Measurements from ENCODE around the gene AGBL4. TPM values are rescaled to one million over a fixed set of nuclear protein-coding genes. Genes with fewer than 3 reads are reported as not detected.

AGBL4 gene
- total and polyA plus RNA-seq, 7 donors, result 0.09 to 0.36 (median 0.16) TPM; not detected in 4

DNA sequence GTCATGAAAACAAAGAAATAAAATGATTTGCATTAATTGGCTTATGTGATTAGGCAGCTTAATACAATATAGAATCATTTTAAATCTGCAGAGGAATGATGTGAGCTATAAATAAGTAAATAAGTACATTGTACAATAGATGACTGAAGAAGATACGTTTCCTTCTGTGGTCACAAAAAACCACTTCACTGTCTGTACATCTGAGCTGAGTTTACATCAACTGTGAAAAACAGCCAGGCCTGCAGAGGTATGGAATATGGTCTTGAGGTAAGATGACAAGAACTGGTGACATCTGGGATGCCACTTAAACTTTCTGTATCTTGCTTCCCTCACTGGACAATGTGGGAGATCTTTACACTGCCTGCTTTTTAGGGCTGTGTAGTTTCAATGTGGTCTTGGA lies 1117.0 kb downstream of the AGBL4 start:
- intact Hi-C loops (cut with DNase I), result no loop called here
- no peak for DNase-seq
- TF ChIP-seq POLR2AphosphoS5 (IDR thresholded peaks at IDR 0.05) (no peak), POLR2A (IDR thresholded peaks at IDR 0.05) (no peak), EP300 (IDR thresholded peaks at IDR 0.05) (no peak)
- TF ChIP-seq, protein P1, sequence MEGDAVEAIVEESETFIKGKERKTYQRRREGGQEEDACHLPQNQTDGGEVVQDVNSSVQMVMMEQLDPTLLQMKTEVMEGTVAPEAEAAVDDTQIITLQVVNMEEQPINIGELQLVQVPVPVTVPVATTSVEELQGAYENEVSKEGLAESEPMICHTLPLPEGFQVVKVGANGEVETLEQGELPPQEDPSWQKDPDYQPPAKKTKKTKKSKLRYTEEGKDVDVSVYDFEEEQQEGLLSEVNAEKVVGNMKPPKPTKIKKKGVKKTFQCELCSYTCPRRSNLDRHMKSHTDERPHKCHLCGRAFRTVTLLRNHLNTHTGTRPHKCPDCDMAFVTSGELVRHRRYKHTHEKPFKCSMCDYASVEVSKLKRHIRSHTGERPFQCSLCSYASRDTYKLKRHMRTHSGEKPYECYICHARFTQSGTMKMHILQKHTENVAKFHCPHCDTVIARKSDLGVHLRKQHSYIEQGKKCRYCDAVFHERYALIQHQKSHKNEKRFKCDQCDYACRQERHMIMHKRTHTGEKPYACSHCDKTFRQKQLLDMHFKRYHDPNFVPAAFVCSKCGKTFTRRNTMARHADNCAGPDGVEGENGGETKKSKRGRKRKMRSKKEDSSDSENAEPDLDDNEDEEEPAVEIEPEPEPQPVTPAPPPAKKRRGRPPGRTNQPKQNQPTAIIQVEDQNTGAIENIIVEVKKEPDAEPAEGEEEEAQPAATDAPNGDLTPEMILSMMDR (IDR thresholded peaks at IDR 0.05), result no peak
- H3K27ac ChIP-seq, result no peak overlapping the region
- H3K27me3 ChIP-seq, result no peaks in the 10 kb centered on the region
- H3K36me3 ChIP-seq, result no peaks in the 10 kb centered on the region
- H3K4me1 ChIP-seq, result no peaks in the 10 kb centered on the region
- H3K9me3 ChIP-seq, result no peaks in the 10 kb centered on the region
- no peak overlapping the region for H3K4me3 ChIP-seq
- WGBS, 2 donors, result 41 to 47% methylated on average over 1 of the region's 1 CpG

GRCh38 chr1:48906164-48906563 lies 1117.6 kb downstream of the AGBL4 start:
- no peak for DNase-seq
- H3K4me1 ChIP-seq, result no peaks in the 10 kb centered on the region
- no peak overlapping the region for H3K27ac ChIP-seq
- intact Hi-C loops (cut with DNase I), result no loop called here
- H3K27me3 ChIP-seq, result no peaks in the 10 kb centered on the region
- WGBS, 2 donors, result 50 to 82% methylated on average over 1 of the region's 1 CpG
- H3K36me3 ChIP-seq, result no peaks in the 10 kb centered on the region
- no peak overlapping the region for H3K4me3 ChIP-seq
- TF ChIP-seq POLR2AphosphoS5 (IDR thresholded peaks at IDR 0.05) (no peak), POLR2A (IDR thresholded peaks at IDR 0.05) (no peak), EP300 (IDR thresholded peaks at IDR 0.05) (no peak)
- TF ChIP-seq, protein P1 (IDR thresholded peaks at IDR 0.05), result no peak
- no peaks in the 10 kb centered on the region for H3K9me3 ChIP-seq

DNA sequence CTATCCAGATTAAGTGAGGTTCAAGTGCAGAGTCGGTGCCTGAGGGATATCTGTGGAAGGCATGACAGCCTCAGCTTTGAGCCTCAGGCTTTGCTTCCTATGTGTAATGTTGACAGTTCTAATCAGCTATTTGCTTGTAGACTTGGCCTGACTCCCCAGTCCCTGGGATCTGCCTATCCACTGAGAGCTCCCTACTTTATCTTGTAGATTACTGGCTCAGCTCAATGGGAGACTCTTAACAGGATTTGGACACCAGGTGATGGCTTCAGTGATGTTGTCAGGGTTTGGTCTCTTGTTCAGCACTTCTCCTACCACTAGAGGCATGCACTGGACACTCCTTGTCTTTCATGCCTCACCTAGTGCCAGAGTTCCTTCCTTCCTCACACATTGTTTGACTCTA lies 1120.5 kb downstream of the AGBL4 start:
- H3K4me1 ChIP-seq, result no peaks in the 10 kb centered on the region
- no peaks in the 10 kb centered on the region for H3K9me3 ChIP-seq
- 67 to 88% methylated on average over 1 of the region's 1 CpG for WGBS, 2 donors
- no peaks in the 10 kb centered on the region for H3K36me3 ChIP-seq
- H3K27ac ChIP-seq, result no peak overlapping the region
- no peak for DNase-seq
- intact Hi-C loops (cut with DNase I), result no loop called here
- no peak overlapping the region for H3K4me3 ChIP-seq
- no peaks in the 10 kb centered on the region for H3K27me3 ChIP-seq
- no peak for TF ChIP-seq POLR2AphosphoS5 (IDR thresholded peaks at IDR 0.05)
- TF ChIP-seq, protein P1 (IDR thresholded peaks at IDR 0.05), result no peak
- TF ChIP-seq POLR2A (IDR thresholded peaks at IDR 0.05), result no peak
- no peak for TF ChIP-seq EP300 (IDR thresholded peaks at IDR 0.05)

DNA sequence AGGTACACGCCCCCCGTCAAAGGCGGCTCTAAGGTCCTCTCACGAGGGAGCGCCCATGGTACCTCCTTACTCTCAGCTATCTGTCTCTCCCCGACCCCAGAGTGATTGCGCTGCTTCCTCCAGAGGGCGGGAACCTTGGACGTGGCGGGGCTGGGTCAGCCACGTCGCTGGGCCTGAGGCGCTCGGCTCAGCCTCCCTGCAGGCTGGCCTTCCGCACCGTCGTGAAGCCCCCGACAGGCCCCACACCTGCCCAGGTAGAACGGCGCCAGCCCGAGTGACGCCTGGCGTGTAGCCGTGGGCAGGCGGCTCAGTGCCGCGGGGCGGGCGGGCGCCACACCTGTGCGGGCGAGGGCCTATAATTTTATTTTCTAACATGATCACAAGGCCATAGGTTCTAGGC lies 1124.9 kb downstream of the AGBL4 start:
- no peak for DNase-seq
- H3K9me3 ChIP-seq, result no peaks in the 10 kb centered on the region
- H3K27me3 ChIP-seq, result no peaks in the 10 kb centered on the region
- TF ChIP-seq POLR2AphosphoS5 (IDR thresholded peaks at IDR 0.05) (no peak), POLR2A (IDR thresholded peaks at IDR 0.05) (no peak), EP300 (IDR thresholded peaks at IDR 0.05) (no peak)
- TF ChIP-seq, protein P1 (IDR thresholded peaks at IDR 0.05), result no peak
- H3K36me3 ChIP-seq, result no peaks in the 10 kb centered on the region
- no peaks in the 10 kb centered on the region for H3K4me1 ChIP-seq
- intact Hi-C loops (cut with DNase I), result no loop called here
- 92% methylated on average over 32 of the region's 32 CpGs for WGBS, 2 donors
- H3K27ac ChIP-seq, result no peak overlapping the region
- H3K4me3 ChIP-seq, result no peak overlapping the region

- Histone ChIP-seq H3K9me3 (no peaks in the 10 kb centered on the region), H3K27ac (no peak overlapping the region), H3K36me3 (no peaks in the 10 kb centered on the region), H3K4me1 (no peaks in the 10 kb centered on the region), H3K4me3 (no peak overlapping the region), H3K27me3 (no peaks in the 10 kb centered on the region)
- intact Hi-C loops (cut with DNase I), result no loop called here
- TF ChIP-seq POLR2AphosphoS5 (IDR thresholded peaks at IDR 0.05) (no peak), EP300 (IDR thresholded peaks at IDR 0.05) (no peak), POLR2A (IDR thresholded peaks at IDR 0.05) (no peak)
- TF ChIP-seq, protein P1 (IDR thresholded peaks at IDR 0.05), result no peak
- DNase-seq, result no peak
- WGBS, 2 donors, result 65 to 68% methylated on average over 3 of the region's 3 CpGs
Measured at GRCh38 chr1:48889615-48890014, 1134.1 kb downstream of the AGBL4 start.
